Gastroesophageal sphincter (tissue), 3 donors: ENCODE measurements around the gene VWA2.

Experiments used
- CTCF ChIP-seq, 4 experiments: fragments of 200-600 bp in 2 of 4; fragments of 450-650 bp in 2 of 4; sonication (generic) in 1 of 4; IDR thresholded peaks; one replicate each; pipeline ENCODE4 v1.5.1; 2017 to 2019; ENCODE audit warnings: antibody characterized with exemption in 4 of 4, mild to moderate bottlenecking in 2 of 4, moderate library complexity in 2 of 4
- EP300 ChIP-seq: sonication (generic); formaldehyde crosslinking; IDR thresholded peaks from one replicate; pipeline ENCODE4 v1.6.1; 2017; ENCODE audit warnings: antibody characterized with exemption, mild to moderate bottlenecking
- POLR2A ChIP-seq, 2 donors: fragments of 450-650 bp; IDR thresholded peaks; one replicate each; pipeline ENCODE4 v1.6.1; 2017; ENCODE audit warnings: antibody characterized with exemption in 2 of 2, mild to moderate bottlenecking in 2 of 2, moderate library complexity in 1 of 2
- POLR2AphosphoS5 ChIP-seq: sonication (generic); formaldehyde crosslinking; IDR thresholded peaks from one replicate; pipeline ENCODE4 v1.6.1; 2017; ENCODE audit warnings: antibody characterized with exemption

GRCh38 chr10:114257498-114257897 lies 18.4 kb downstream of the VWA2 start:
- TF ChIP-seq CTCF (IDR thresholded peaks at IDR 0.05) = no peak
- TF ChIP-seq POLR2A (IDR thresholded peaks at IDR 0.05) = no peak
- TF ChIP-seq EP300 = no peak
- no peak for TF ChIP-seq POLR2AphosphoS5
